H9 (cell line): Measurements from ENCODE around the gene TEC. TPM values are rescaled to one million over a fixed set of nuclear protein-coding genes. Genes with fewer than 3 reads are reported as not detected.

Source experiments
- DNase-seq: peaks from one replicate; pipeline ENCODE4 v3.0.0-alpha.2; 2017
- H2AFZ ChIP-seq: one replicate; pipeline ENCODE4 v1.6.1; 2013; ENCODE audit warnings: mild to moderate bottlenecking, low read length, control low read depth, moderate library complexity
- H2AK5ac ChIP-seq: 2 replicates; pipeline ENCODE4 v1.6.1; 2013; ENCODE audit warnings: low read length, control low read depth, mixed read lengths; ENCODE audit not compliant: insufficient read length
- H2BK120ac ChIP-seq: one replicate; pipeline ENCODE4 v1.6.1; 2013; ENCODE audit warnings: low read depth, mild to moderate bottlenecking, low read length, control low read depth, inconsistent platforms; ENCODE audit not compliant: poor library complexity, severe bottlenecking
- H2BK12ac ChIP-seq: 2 replicates; pipeline ENCODE4 v1.6.1; 2013; ENCODE audit warnings: low read length, control low read depth, mixed read lengths, low read depth; ENCODE audit not compliant: insufficient read length
- H2BK15ac ChIP-seq: 2 replicates; pipeline ENCODE4 v1.6.1; 2013; ENCODE audit warnings: low read depth, low read length, control low read depth
- H2BK20ac ChIP-seq: one replicate; pipeline ENCODE4 v1.6.1; 2013; ENCODE audit warnings: low read depth, mild to moderate bottlenecking, low read length, control low read depth, inconsistent platforms; ENCODE audit not compliant: poor library complexity, severe bottlenecking
- H2BK5ac ChIP-seq: 2 replicates; pipeline ENCODE4 v1.6.1; 2013; ENCODE audit warnings: low read length, control low read depth, mixed read lengths; ENCODE audit not compliant: insufficient read length
- H3K14ac ChIP-seq: 2 replicates; pipeline ENCODE4 v1.6.1; 2013; ENCODE audit warnings: low read length, control low read depth; ENCODE audit not compliant: insufficient read depth
- H3K18ac ChIP-seq: 2 replicates; pipeline ENCODE4 v1.6.1; 2013; ENCODE audit warnings: low read depth, mild to moderate bottlenecking, mixed read lengths, low read length, control low read depth; ENCODE audit not compliant: insufficient read length
- H3K23ac ChIP-seq: 2 replicates; pipeline ENCODE4 v1.6.1; 2013; ENCODE audit warnings: low read length, control low read depth, mixed read lengths, low read depth; ENCODE audit not compliant: insufficient read length
- H3K23me2 ChIP-seq: 2 replicates; pipeline ENCODE4 v1.6.1; 2013; ENCODE audit warnings: low read depth, mild to moderate bottlenecking, mixed read lengths, low read length, control low read depth; ENCODE audit not compliant: insufficient read length, poor library complexity, severe bottlenecking
- H3K27ac ChIP-seq: 2 replicates; pipeline ENCODE4 v1.5.1; 2013; ENCODE audit warnings: low read length, control low read depth, mixed read lengths, low read depth; ENCODE audit not compliant: insufficient read length
- H3K27me3 ChIP-seq: 2 replicates; pipeline ENCODE4 v1.6.1; 2013; ENCODE audit warnings: low read length, control low read depth, inconsistent platforms; ENCODE audit not compliant: insufficient read depth
- H3K4ac ChIP-seq: 2 replicates; pipeline ENCODE4 v1.6.1; 2013; ENCODE audit warnings: low read depth, mild to moderate bottlenecking, control low read depth, inconsistent platforms, low read length, moderate library complexity
- H3K4me1 ChIP-seq: 2 replicates; pipeline ENCODE4 v1.6.1; 2013; ENCODE audit warnings: low read length, control low read depth, inconsistent platforms; ENCODE audit not compliant: insufficient read depth
- H3K4me2 ChIP-seq: 2 replicates; pipeline ENCODE4 v1.6.1; 2013; ENCODE audit warnings: low read length, control low read depth, mixed read lengths; ENCODE audit not compliant: insufficient read length, insufficient read depth
- H3K56ac ChIP-seq: 2 replicates; pipeline ENCODE4 v1.6.1; 2013; ENCODE audit warnings: low read depth, mild to moderate bottlenecking, mixed read lengths, low read length, control low read depth; ENCODE audit not compliant: insufficient read length
- H3K79me1 ChIP-seq: 2 replicates; pipeline ENCODE4 v1.6.1; 2013; ENCODE audit warnings: low read depth, mild to moderate bottlenecking, moderate library complexity, low read length, control low read depth, inconsistent platforms; ENCODE audit not compliant: insufficient read depth, poor library complexity, severe bottlenecking
- H3K79me2 ChIP-seq: 2 replicates; pipeline ENCODE4 v1.6.1; 2013; ENCODE audit warnings: low read length, control low read depth, inconsistent platforms; ENCODE audit not compliant: insufficient read depth
- H3K9ac ChIP-seq: 2 replicates; pipeline ENCODE4 v1.6.1; 2013; ENCODE audit warnings: low read length, control low read depth, mixed read lengths; ENCODE audit not compliant: insufficient read length; ENCODE audit errors: extremely low read depth
- H3K9me3 ChIP-seq: one replicate; pipeline ENCODE4 v1.6.1; 2013; ENCODE audit warnings: low read depth, low read length, inconsistent platforms; ENCODE audit not compliant: control insufficient read depth
- H3T11ph ChIP-seq: one replicate; pipeline ENCODE4 v1.6.1; 2013; ENCODE audit warnings: mild to moderate bottlenecking, low read length, control low read depth, inconsistent platforms
- H4K20me1 ChIP-seq: one replicate; pipeline ENCODE4 v1.6.1; 2013; ENCODE audit not compliant: control insufficient read depth, insufficient read length, insufficient read depth
- H4K5ac ChIP-seq: 2 replicates; pipeline ENCODE4 v1.6.1; 2013; ENCODE audit warnings: low read depth, mild to moderate bottlenecking, mixed read lengths, low read length, control low read depth; ENCODE audit not compliant: insufficient read length
- H4K8ac ChIP-seq: replicated peaks from 2 replicates; pipeline ENCODE4 v1.6.1; 2013; ENCODE audit warnings: low read length, control low read depth, mixed read lengths, low read depth; ENCODE audit not compliant: insufficient read length
- H4K91ac ChIP-seq: 2 replicates; pipeline ENCODE4 v1.6.1; 2013; ENCODE audit warnings: low read depth, mild to moderate bottlenecking, moderate library complexity, mixed read lengths, low read length, control low read depth; ENCODE audit not compliant: insufficient read length
- H3K27ac Mint-ChIP-seq, 3 experiments: 2 replicates in 2 of 3; 3 replicates in 1 of 3; pipeline ENCODE4 v1.8.0; 2020 to 2021; ENCODE audit warnings: mixed read lengths in 3 of 3, mild to moderate bottlenecking in 1 of 3, moderate library complexity in 1 of 3
- H3K27me3 Mint-ChIP-seq: 2 replicates; pipeline ENCODE4 v1.8.0; 2021; ENCODE audit warnings: low read depth, mild to moderate bottlenecking, moderate library complexity, mixed read lengths
- H3K36me3 Mint-ChIP-seq, 3 experiments: 2 replicates in 2 of 3; 3 replicates in 1 of 3; pipeline ENCODE4 v1.8.0; 2020 to 2021; ENCODE audit warnings: low read depth in 3 of 3, mixed read lengths in 3 of 3; ENCODE audit not compliant: insufficient read depth in 1 of 3
- H3K4me1 Mint-ChIP-seq, 2 experiments: 2 replicates each; pipeline ENCODE4 v1.8.0; 2020; ENCODE audit warnings: mixed read lengths in 2 of 2
- H3K4me3 Mint-ChIP-seq, 2 experiments: 2 replicates in 1 of 2; 3 replicates in 1 of 2; pipeline ENCODE4 v1.8.0; 2020 to 2021; ENCODE audit warnings: mild to moderate bottlenecking in 2 of 2, mixed read lengths in 2 of 2, moderate library complexity in 1 of 2
- H3K9me3 Mint-ChIP-seq, 2 experiments: 2 replicates in 1 of 2; 3 replicates in 1 of 2; pipeline ENCODE4 v1.8.0; 2020; ENCODE audit warnings: mild to moderate bottlenecking in 2 of 2, mixed read lengths in 2 of 2, moderate library complexity in 1 of 2
- CTCF ChIP-seq: fragments of 200-600 bp; sonication (generic); conservative IDR thresholded peaks from 3 replicates; pipeline ENCODE4 v1.8.0; 2021; ENCODE audit warnings: antibody characterized with exemption, mild to moderate bottlenecking
- WGBS: extraction: QIAGEN DNeasy Blood & Tissue Kit; methylation state at CpG from one replicate; pipeline ENCODE4 v1.1.7; 2013; ENCODE audit warnings: missing lambda C conversion rate, low lambda C conversion rate, mixed read lengths; ENCODE audit not compliant: insufficient read length; ENCODE audit errors: extremely low coverage; 5-methylcytosine and 5-hydroxymethylcytosine counted together
- total RNA-seq: library from RNA; stranded (reverse); gene quantifications from 2 replicates; pipeline ENCODE4 v1.2.1, GENCODE V29; 2021

Gene TEC
- total RNA-seq, 1 experiment from 2014 or later: 1.8 TPM

- no CpG with 5 or more reads among the region's 13 CpGs for WGBS
- Histone ChIP-seq H3K56ac (no peak overlapping the region), H3K9me3 (no peaks in the 10 kb centered on the region), H3K18ac (peak overlapping the region; percentile 18), H3K79me2 (no peaks in the 10 kb centered on the region), H4K8ac (no peak overlapping the region), H2BK20ac (no peak overlapping the region), H3K27ac (peak overlapping the region; percentile 58), H4K5ac (no peak overlapping the region), H3K9ac (no peak overlapping the region), H3K23me2 (no peaks in the 10 kb centered on the region), H4K91ac (no peak overlapping the region), H3K4me1 (peaks cover 3% of the 10 kb centered on the region; the same call in 1 of the 2 replicates), H3K27me3 (no peaks in the 10 kb centered on the region), H3K79me1 (no peaks in the 10 kb centered on the region), H2BK5ac (no peak overlapping the region), H3K14ac (peak overlapping the region; percentile 26; the same call in 1 of the 2 replicates), H3T11ph (no peak overlapping the region), H3K4ac (no peak overlapping the region), H3K23ac (no peak overlapping the region), H2BK15ac (no peak overlapping the region), H3K4me2 (peak overlapping the region; percentile 44), H2AFZ (no peak overlapping the region), H2BK120ac (no peak overlapping the region), H2BK12ac (no peak overlapping the region), H2AK5ac (no peak overlapping the region), H4K20me1 (no peaks in the 10 kb centered on the region)
- Mint-ChIP-seq H3K36me3 (no peaks in the 10 kb centered on the region; a peak in 1 of 7 replicates), H3K4me1 (peaks cover 47 to 64% of the 10 kb centered on the region in 2 experiments), H3K4me3 (peak overlapping the region; percentile 36 to 41; a peak in 4 of 5 replicates), H3K9me3 (no peaks in the 10 kb centered on the region), H3K27ac (peak overlapping the region; percentile 89 to 98 (median 97)), H3K27me3 (peaks cover 2% of the 10 kb centered on the region; the same call in 1 of the 2 replicates)
- peak; percentile 87 for TF ChIP-seq CTCF
- peak; percentile 91 for DNase-seq
Measured at GRCh38 chr4:48127682-48128404, 141.8 kb downstream of the TEC start.
